ENCODE measurements around the gene CRK. TPM values are rescaled to one million over a fixed set of nuclear protein-coding genes. Genes with fewer than 3 reads are reported as not detected.

The CRK gene
- total and polyA plus RNA-seq, 2 donors (not counting 1 experiment from before 2014, with no cell fraction given) = 120 to 138 TPM

GRCh38 chr17:1470755-1471462 lies 14.9 kb upstream of the CRK start:
- Histone ChIP-seq H3K4me3 (replicated peaks in 1 of 4; ENCODE audit: control extremely low read depth in 1 of 4, insufficient read depth in 1 of 4, low read depth in 3 of 4, low read length in 4 of 4) (no peak overlapping the region), H3K27me3 (ENCODE audit: control insufficient read depth, insufficient read depth, low read length) (no peaks in the 10 kb centered on the region), H2AFZ (ENCODE audit: low read length) (no peak overlapping the region), H3K4me1 (ENCODE audit: control insufficient read depth, extremely low read depth, insufficient read depth, low read length) (no peaks in the 10 kb centered on the region), H3K79me2 (ENCODE audit: control insufficient read depth, insufficient read depth, low read length) (no peaks in the 10 kb centered on the region), H4K20me1 (ENCODE audit: control insufficient read depth, extremely low read depth, insufficient read depth, low read length) (no peaks in the 10 kb centered on the region), H3K36me3 (ENCODE audit: control insufficient read depth, insufficient read depth, low read length) (peaks cover 49% of the 10 kb centered on the region), H3K9ac (ENCODE audit: insufficient read depth, low read length) (no peak overlapping the region), H3K4me2 (ENCODE audit: extremely low read depth, insufficient read depth, low read length) (no peak overlapping the region), H3K9me3 (ENCODE audit: control insufficient read depth, insufficient read depth, low read depth, low read length) (no peaks in the 10 kb centered on the region), H3K27ac (ENCODE audit: insufficient read depth, low read length) (no peak overlapping the region)
- DNase-seq (ENCODE audit: low read depth in 2 of 2) = no peak
- TF ChIP-seq EZH2 (IDR thresholded peaks at IDR 0.05; ENCODE audit: low read length, missing control alignments) = no peak
- TF ChIP-seq CTCF (conservative IDR thresholded peaks at IDR 0.05 in 1 of 2, IDR thresholded peaks at IDR 0.05 in 1 of 2; ENCODE audit: low read depth in 1 of 2, low read length in 2 of 2) = no peak

- DNase-seq (ENCODE audit: low read depth in 2 of 2) = no peak
- TF ChIP-seq CTCF (conservative IDR thresholded peaks at IDR 0.05 in 1 of 2, IDR thresholded peaks at IDR 0.05 in 1 of 2; ENCODE audit: low read depth in 1 of 2, low read length in 2 of 2) = no peak
- TF ChIP-seq EZH2 (IDR thresholded peaks at IDR 0.05; ENCODE audit: low read length, missing control alignments) = no peak
- H3K4me3 ChIP-seq (replicated peaks in 1 of 4; ENCODE audit: control extremely low read depth in 1 of 4, insufficient read depth in 1 of 4, low read depth in 3 of 4, low read length in 4 of 4) = no peak overlapping the region
- H3K79me2 ChIP-seq (ENCODE audit: control insufficient read depth, insufficient read depth, low read length) = no peaks in the 10 kb centered on the region
- H4K20me1 ChIP-seq (ENCODE audit: control insufficient read depth, extremely low read depth, insufficient read depth, low read length) = no peaks in the 10 kb centered on the region
- H3K36me3 ChIP-seq (ENCODE audit: control insufficient read depth, insufficient read depth, low read length) = peaks cover 47% of the 10 kb centered on the region
- H3K4me1 ChIP-seq (ENCODE audit: control insufficient read depth, extremely low read depth, insufficient read depth, low read length) = no peaks in the 10 kb centered on the region
- no peak overlapping the region for H2AFZ ChIP-seq (ENCODE audit: low read length)
- no peaks in the 10 kb centered on the region for H3K9me3 ChIP-seq (ENCODE audit: control insufficient read depth, insufficient read depth, low read depth, low read length)
- no peaks in the 10 kb centered on the region for H3K27me3 ChIP-seq (ENCODE audit: control insufficient read depth, insufficient read depth, low read length)
- no peak overlapping the region for H3K9ac ChIP-seq (ENCODE audit: insufficient read depth, low read length)
- no peak overlapping the region for H3K27ac ChIP-seq (ENCODE audit: insufficient read depth, low read length)
- H3K4me2 ChIP-seq (ENCODE audit: extremely low read depth, insufficient read depth, low read length) = no peak overlapping the region
Observed at GRCh38 chr17:1470071-1470754, 14.2 kb upstream of the CRK start.

GRCh38 chr17:1469231-1469852 lies 13.3 kb upstream of the CRK start:
- Histone ChIP-seq H3K4me1 (ENCODE audit: control insufficient read depth, extremely low read depth, insufficient read depth, low read length) (no peaks in the 10 kb centered on the region), H3K27me3 (ENCODE audit: control insufficient read depth, insufficient read depth, low read length) (no peaks in the 10 kb centered on the region), H4K20me1 (ENCODE audit: control insufficient read depth, extremely low read depth, insufficient read depth, low read length) (no peaks in the 10 kb centered on the region), H3K79me2 (ENCODE audit: control insufficient read depth, insufficient read depth, low read length) (no peaks in the 10 kb centered on the region), H3K27ac (ENCODE audit: insufficient read depth, low read length) (no peak overlapping the region), H3K4me2 (ENCODE audit: extremely low read depth, insufficient read depth, low read length) (no peak overlapping the region), H3K9ac (ENCODE audit: insufficient read depth, low read length) (no peak overlapping the region), H2AFZ (ENCODE audit: low read length) (no peak overlapping the region), H3K4me3 (replicated peaks in 1 of 4; ENCODE audit: control extremely low read depth in 1 of 4, insufficient read depth in 1 of 4, low read depth in 3 of 4, low read length in 4 of 4) (no peak overlapping the region), H3K9me3 (ENCODE audit: control insufficient read depth, insufficient read depth, low read depth, low read length) (no peaks in the 10 kb centered on the region), H3K36me3 (ENCODE audit: control insufficient read depth, insufficient read depth, low read length) (peaks cover 45% of the 10 kb centered on the region)
- TF ChIP-seq EZH2 (IDR thresholded peaks at IDR 0.05; ENCODE audit: low read length, missing control alignments) = no peak
- no peak for TF ChIP-seq CTCF (conservative IDR thresholded peaks at IDR 0.05 in 1 of 2, IDR thresholded peaks at IDR 0.05 in 1 of 2; ENCODE audit: low read depth in 1 of 2, low read length in 2 of 2)
- DNase-seq (ENCODE audit: low read depth in 2 of 2) = peak in 1 of 2 donors; percentile 80

Measured in fibroblast of lung (primary cell).